CD14-positive monocyte (primary cell): ENCODE measurements around the gene WHAMM. TPM values are rescaled to one million over a fixed set of nuclear protein-coding genes. Genes with fewer than 3 reads are reported as not detected.

Experiments
- DNase-seq, 3 donors: peaks; one replicate each; pipeline ENCODE4 v3.0.0-alpha.2; 2011 to 2022
- H2AFZ ChIP-seq: 2 replicates; pipeline ENCODE4 v1.6.0; 2012; ENCODE audit warnings: mild to moderate bottlenecking, low read depth, low read length, inconsistent platforms; ENCODE audit not compliant: insufficient read depth, poor library complexity, severe bottlenecking
- H3K27ac ChIP-seq, 2 donors: 1 replicate in 1 of 2; 2 replicates in 1 of 2; pipeline ENCODE4 v1.5.1; 2012 to 2013; ENCODE audit warnings: low read length in 2 of 2, control low read depth in 1 of 2, inconsistent platforms in 1 of 2, low read depth in 1 of 2, mild to moderate bottlenecking in 1 of 2
- H3K27me3 ChIP-seq, 2 donors: one replicate each; pipeline versions ENCODE4 v1.6.0 to v1.6.1; 2011 to 2013; ENCODE audit warnings: low read length in 2 of 2; ENCODE audit not compliant: control insufficient read depth in 2 of 2, insufficient read depth in 2 of 2
- H3K36me3 ChIP-seq, 2 donors: replicated peaks in 1 of 2; 1 replicate in 1 of 2; 2 replicates in 1 of 2; pipeline versions ENCODE4 v1.5.1 to v1.6.1; 2012 to 2013; ENCODE audit warnings: low read length in 2 of 2, control low read depth in 1 of 2, inconsistent platforms in 1 of 2, mild to moderate bottlenecking in 1 of 2; ENCODE audit not compliant: insufficient read depth in 2 of 2, control insufficient read depth in 1 of 2
- H3K4me1 ChIP-seq, 2 donors: 1 replicate in 1 of 2; 2 replicates in 1 of 2; pipeline versions ENCODE4 v1.5.1 to v1.6.1; 2012 to 2013; ENCODE audit warnings: low read length in 2 of 2, control low read depth in 1 of 2, inconsistent platforms in 1 of 2, mild to moderate bottlenecking in 1 of 2, moderate library complexity in 1 of 2; ENCODE audit not compliant: insufficient read depth in 2 of 2, control insufficient read depth in 1 of 2
- H3K4me2 ChIP-seq: replicated peaks from 2 replicates; pipeline ENCODE3; 2012; ENCODE audit warnings: low read length, moderate library complexity, mild to moderate bottlenecking; ENCODE audit not compliant: poor library complexity, severe bottlenecking; ENCODE audit errors: extremely low read depth
- H3K4me3 ChIP-seq, 3 experiments: fragments of 200-600 bp in 1 of 3; sonication (generic) in 1 of 3; replicated peaks in 1 of 3; 1 replicate in 2 of 3; 2 replicates in 1 of 3; pipeline ENCODE4 v1.5.1; 2011 to 2013; ENCODE audit warnings: low read length in 3 of 3, mild to moderate bottlenecking in 3 of 3, control low read depth in 2 of 3, low read depth in 2 of 3, inconsistent platforms in 1 of 3, moderate library complexity in 1 of 3
- H3K79me2 ChIP-seq: 2 replicates; pipeline ENCODE4 v1.6.0; 2012; ENCODE audit warnings: mild to moderate bottlenecking, control low read depth, inconsistent platforms, low read length, moderate library complexity; ENCODE audit not compliant: insufficient read depth
- H3K9ac ChIP-seq: 2 replicates; pipeline ENCODE4 v1.6.0; 2017; ENCODE audit warnings: low read length, mild to moderate bottlenecking; ENCODE audit not compliant: insufficient read depth, poor library complexity, severe bottlenecking
- H3K9me3 ChIP-seq, 2 donors: replicated peaks in 1 of 2; 1 replicate in 1 of 2; 2 replicates in 1 of 2; pipeline versions ENCODE4 v1.5.1 to v1.6.1; 2012 to 2013; ENCODE audit warnings: low read length in 2 of 2, control low read depth in 1 of 2; ENCODE audit not compliant: control insufficient read depth in 1 of 2, insufficient read depth in 1 of 2
- H4K20me1 ChIP-seq: 2 replicates; pipeline ENCODE4 v1.6.0; 2012; ENCODE audit warnings: mild to moderate bottlenecking, low read length, control low read depth, moderate library complexity; ENCODE audit not compliant: insufficient read depth
- H3K27ac Mint-ChIP-seq, 7 donors: one replicate each; pipeline ENCODE4 v1.8.0; 2020; ENCODE audit warnings: mild to moderate bottlenecking in 7 of 7, mixed read lengths in 7 of 7, moderate library complexity in 6 of 7, inconsistent platforms in 2 of 7
- H3K27me3 Mint-ChIP-seq, 3 donors: one replicate each; pipeline ENCODE4 v1.8.0; 2021 to 2022; ENCODE audit warnings: low read depth in 3 of 3, mild to moderate bottlenecking in 3 of 3, mixed read lengths in 3 of 3, moderate library complexity in 3 of 3, inconsistent platforms in 1 of 3
- H3K36me3 Mint-ChIP-seq, 2 donors: one replicate each; pipeline ENCODE4 v1.8.0; 2020; ENCODE audit warnings: mixed read lengths in 2 of 2, inconsistent platforms in 1 of 2, mild to moderate bottlenecking in 1 of 2
- H3K4me1 Mint-ChIP-seq: one replicate; pipeline ENCODE4 v1.8.0; 2020; ENCODE audit warnings: mild to moderate bottlenecking, mixed read lengths
- H3K4me3 Mint-ChIP-seq, 2 donors: one replicate each; pipeline ENCODE4 v1.8.0; 2020; ENCODE audit warnings: mild to moderate bottlenecking in 2 of 2, mixed read lengths in 2 of 2, moderate library complexity in 1 of 2
- H3K9me3 Mint-ChIP-seq, 7 donors: one replicate each; pipeline ENCODE4 v1.8.0; 2020 to 2022; ENCODE audit warnings: mixed read lengths in 7 of 7, mild to moderate bottlenecking in 6 of 7, moderate library complexity in 6 of 7, inconsistent platforms in 2 of 7
- CTCF ChIP-seq: fragments of 200-600 bp; IDR thresholded peaks from one replicate; pipeline ENCODE4 v1.8.0; 2022; ENCODE audit warnings: antibody characterized with exemption, mild to moderate bottlenecking
- WGBS: methylation state at CpG from one replicate; pipeline ENCODE4 v1.1.5; 2013; ENCODE audit warnings: missing lambda C conversion rate; ENCODE audit not compliant: insufficient coverage; 5-methylcytosine and 5-hydroxymethylcytosine counted together
- intact Hi-C, 2 donors: fragments of 100-400 bp; cut with micrococcal nuclease; formaldehyde crosslinking; loops; one replicate each; pipeline versions ENCODE4 v1.15.0 to v1.15.1; 2023
- polyA plus RNA-seq, 3 donors: library from polyadenylated mRNA; depleted of rRNA in 1 of 3; unstranded in 2 of 3; stranded (reverse) in 1 of 3; fragments of 300-500 nt in 2 of 3; fragments of >200 nt in 1 of 3; fragmentation: Illumina TruSeq in 2 of 3; gene quantifications; 1 replicate in 2 of 3; 2 replicates in 1 of 3; pipeline ENCODE4 v1.2.3, GENCODE V29; 2012 to 2021

The WHAMM gene
- polyA plus RNA-seq, 3 donors: 0.69 to 7.8 (median 0.92) TPM

GRCh38 chr15:82788496-82788895, 20.9 kb upstream of the WHAMM start:
- H3K4me1 ChIP-seq: no peaks in the 10 kb centered on the region
- H3K36me3 ChIP-seq: no peaks in the 10 kb centered on the region
- H4K20me1 ChIP-seq: no peaks in the 10 kb centered on the region
- no peak overlapping the region for H2AFZ ChIP-seq
- Mint-ChIP-seq H3K27ac (no peak overlapping the region), H3K4me1 (no peaks in the 10 kb centered on the region), H3K27me3 (peaks cover 1 to 4% (median 3%) of the 10 kb centered on the region in 3 donors), H3K36me3 (no peaks in the 10 kb centered on the region), H3K4me3 (no peak overlapping the region), H3K9me3 (peaks cover 0 to 3% (median 0%) of the 10 kb centered on the region in 7 donors)
- H3K4me2 ChIP-seq: no peak overlapping the region
- H3K9me3 ChIP-seq: no peaks in the 10 kb centered on the region
- no peak overlapping the region for H3K4me3 ChIP-seq
- TF ChIP-seq CTCF: no peak
- intact Hi-C loops: no loop called here
- DNase-seq: no peak
- no peak overlapping the region for H3K27ac ChIP-seq
- no peak overlapping the region for H3K9ac ChIP-seq
- no peaks in the 10 kb centered on the region for H3K79me2 ChIP-seq
- 96% methylated on average over 2 of the region's 2 CpGs for WGBS
- H3K27me3 ChIP-seq: no peaks in the 10 kb centered on the region

GRCh38 chr15:82789491-82789890, 19.9 kb upstream of the WHAMM start:
- no peak overlapping the region for H3K9ac ChIP-seq
- H3K4me1 ChIP-seq: no peaks in the 10 kb centered on the region
- H3K4me2 ChIP-seq: no peak overlapping the region
- intact Hi-C loops: no loop called here
- H3K27ac ChIP-seq: no peak overlapping the region
- H3K9me3 ChIP-seq: no peaks in the 10 kb centered on the region
- WGBS: no CpG with 5 or more reads among the region's 1 CpG
- Mint-ChIP-seq H3K27me3 (peaks cover under 1 to 4% (median 3%) of the 10 kb centered on the region in 3 donors), H3K9me3 (peaks cover 0 to 7% (median 3%) of the 10 kb centered on the region in 7 donors), H3K4me1 (no peaks in the 10 kb centered on the region), H3K4me3 (no peak overlapping the region), H3K36me3 (no peaks in the 10 kb centered on the region), H3K27ac (no peak overlapping the region)
- no peak for TF ChIP-seq CTCF
- H3K36me3 ChIP-seq: no peaks in the 10 kb centered on the region
- H3K79me2 ChIP-seq: no peaks in the 10 kb centered on the region
- H2AFZ ChIP-seq: no peak overlapping the region
- H4K20me1 ChIP-seq: no peaks in the 10 kb centered on the region
- DNase-seq: no peak
- H3K4me3 ChIP-seq: no peak overlapping the region
- no peaks in the 10 kb centered on the region for H3K27me3 ChIP-seq
